GM23338 (cell line): ENCODE results near the gene NDUFA11. TPM values are rescaled to one million over a fixed set of nuclear protein-coding genes. Genes with fewer than 3 reads are reported as not detected.

Experiments
- ATAC-seq: fragments of 200-7000 bp; cut with Tn5 transposase; 3 replicates; pipeline ENCODE4 v1.9.1; 2020
- DNase-seq: peaks from one replicate; pipeline ENCODE4 v3.0.0-alpha.2; 2015; ENCODE audit warnings: low spot score
- H2AFZ ChIP-seq: fragments of 200-600 bp; sonication (generic); 2 replicates; pipeline ENCODE4 v1.8.0; 2016; ENCODE audit warnings: antibody characterized with exemption, mild to moderate bottlenecking, moderate library complexity
- H3F3A ChIP-seq: fragments of 200-600 bp; sonication (generic); replicated peaks from 2 replicates; pipeline ENCODE4 v1.8.0; 2017; ENCODE audit warnings: antibody characterized with exemption, mixed run types, low read depth
- H3K27ac ChIP-seq: fragments of 200-600 bp; sonication (generic); 2 replicates; pipeline ENCODE4 v1.6.1; 2016; ENCODE audit warnings: low read depth
- H3K27me3 ChIP-seq: fragments of 200-600 bp; sonication (generic); 2 replicates; pipeline ENCODE4 v1.8.0; 2016; ENCODE audit warnings: mild to moderate bottlenecking, mixed run types, moderate library complexity; ENCODE audit not compliant: insufficient read depth
- H3K36me3 ChIP-seq: fragments of 200-600 bp; sonication (generic); 2 replicates; pipeline ENCODE4 v1.8.0; 2016; ENCODE audit warnings: mild to moderate bottlenecking; ENCODE audit not compliant: insufficient read depth
- H3K4me1 ChIP-seq: fragments of 200-600 bp; sonication (generic); 2 replicates; pipeline ENCODE4 v1.8.0; 2016; ENCODE audit warnings: mild to moderate bottlenecking, moderate library complexity; ENCODE audit not compliant: insufficient read depth
- H3K4me2 ChIP-seq: fragments of 200-600 bp; sonication (generic); 2 replicates; pipeline ENCODE4 v1.7.1; 2017; ENCODE audit warnings: mixed run types
- H3K4me3 ChIP-seq: fragments of 200-600 bp; sonication (generic); 2 replicates; pipeline ENCODE4 v1.6.1; 2016; ENCODE audit warnings: mixed run types
- H3K79me2 ChIP-seq: fragments of 200-600 bp; sonication (generic); replicated peaks from 2 replicates; pipeline ENCODE4 v1.8.0; 2017; ENCODE audit warnings: mild to moderate bottlenecking; ENCODE audit not compliant: insufficient read depth
- H3K9me2 ChIP-seq: fragments of 200-600 bp; sonication (generic); 2 replicates; pipeline ENCODE4 v1.8.0; 2017; ENCODE audit not compliant: insufficient read depth
- H4K20me1 ChIP-seq: fragments of 200-600 bp; sonication (generic); replicated peaks from 2 replicates; pipeline ENCODE4 v1.8.0; 2017; ENCODE audit warnings: mild to moderate bottlenecking; ENCODE audit not compliant: insufficient read depth
- H3K27ac Mint-ChIP-seq: 2 replicates; pipeline ENCODE4 v1.8.0; 2020; ENCODE audit warnings: inconsistent platforms, mild to moderate bottlenecking, moderate library complexity, mixed read lengths
- H3K27me3 Mint-ChIP-seq: 3 replicates; pipeline ENCODE4 v1.8.0; 2022; ENCODE audit warnings: low read depth, mild to moderate bottlenecking, moderate library complexity, mixed read lengths, inconsistent platforms; ENCODE audit not compliant: insufficient read depth, poor library complexity
- H3K36me3 Mint-ChIP-seq: 3 replicates; pipeline ENCODE4 v1.8.0; 2021; ENCODE audit warnings: low read depth, mild to moderate bottlenecking, inconsistent platforms, moderate library complexity, mixed read lengths
- H3K4me1 Mint-ChIP-seq: 3 replicates; pipeline ENCODE4 v1.8.0; 2020; ENCODE audit warnings: mild to moderate bottlenecking, inconsistent platforms, mixed read lengths
- H3K4me3 Mint-ChIP-seq: 3 replicates; pipeline ENCODE4 v1.8.0; 2021; ENCODE audit warnings: moderate library complexity, mild to moderate bottlenecking, inconsistent platforms, mixed read lengths
- H3K9me3 Mint-ChIP-seq: 3 replicates; pipeline ENCODE4 v1.8.0; 2020; ENCODE audit warnings: moderate library complexity, mild to moderate bottlenecking, inconsistent platforms, mixed read lengths
- JUNB ChIP-seq: IDR thresholded peaks from one replicate; pipeline ENCODE4 v1.6.1; 2016; ENCODE audit warnings: antibody characterized with exemption; ENCODE audit not compliant: unreplicated experiment
- ZNF331 ChIP-seq: fragments of 250-450 bp; sonication (Bioruptor Pico); IDR thresholded peaks from 2 replicates; pipeline ENCODE4 v1.5.0; 2020; ENCODE audit warnings: low read depth, mild to moderate bottlenecking, moderate library complexity
- polyA plus RNA-seq: library from polyadenylated mRNA; unstranded; fragments of >200 nt; fragmentation: Nextera tagmentation; extraction: Ambion mirVana; gene quantifications from 2 replicates; pipeline ENCODE4 v1.2.1, GENCODE V29; 2016
- total RNA-seq: library from RNA; depleted of rRNA; stranded (reverse); fragments of >200 nt; shearing (Covaris generic); gene quantifications from 2 replicates; pipeline ENCODE4 v1.2.3, GENCODE V29; 2014
- TF ChIP-seq, protein P1 (sequence below): fragments of 250-450 bp; sonication (Bioruptor Pico); IDR thresholded peaks from 2 replicates; pipeline ENCODE4 v1.5.0; 2020; ENCODE audit warnings: mild to moderate bottlenecking, moderate library complexity

NDUFA11 gene
- total and polyA plus RNA-seq, 2 experiments from 2014 or later: 171 to 523 TPM

DNA sequence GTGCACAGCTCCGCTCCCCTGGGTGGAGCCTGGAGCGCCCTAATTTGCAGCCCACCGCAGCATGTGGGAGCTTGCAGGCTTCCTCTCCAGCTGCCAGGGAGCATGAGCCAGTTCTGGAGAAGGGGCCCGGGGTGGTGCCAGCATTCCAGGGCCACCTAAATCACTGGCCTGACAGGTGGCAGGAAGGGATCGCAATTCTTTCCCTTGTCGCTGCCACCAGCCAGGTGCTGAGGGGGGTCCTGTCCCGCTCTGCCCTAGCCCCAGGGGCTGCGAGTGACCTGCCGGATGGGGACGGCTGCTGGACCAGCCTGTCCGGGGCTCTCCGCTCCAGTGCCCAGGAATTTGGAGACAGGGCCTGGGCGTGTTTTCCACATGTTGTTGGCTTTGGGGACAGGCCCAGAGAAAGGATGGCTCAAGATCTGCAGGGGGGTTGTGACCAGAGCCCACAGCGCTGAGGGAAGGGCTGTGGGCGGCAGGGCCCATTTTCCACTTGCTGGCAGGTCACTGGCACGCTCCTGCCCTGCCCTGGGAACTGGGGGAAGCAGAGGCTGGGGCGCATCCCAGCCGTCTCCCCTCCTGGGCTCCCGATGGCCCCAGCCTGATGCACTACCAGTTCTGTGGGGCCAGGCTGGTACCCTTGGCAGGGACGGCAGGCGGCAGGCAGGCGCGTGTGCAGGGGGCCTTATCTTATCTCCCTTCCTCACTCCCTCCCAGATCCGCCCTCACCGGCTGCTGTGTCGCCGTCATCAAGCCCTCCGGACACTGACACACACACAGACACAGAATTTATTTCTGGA, 9.5 kb downstream of the NDUFA11 start:
- no peaks in the 10 kb centered on the region for H3K27me3 ChIP-seq
- H3K4me2 ChIP-seq: no peak overlapping the region
- DNase-seq (no peak), ATAC-seq (no peak)
- H4K20me1 ChIP-seq: peaks cover 14% of the 10 kb centered on the region; the same call in 1 of the 2 replicates
- H3K4me3 Mint-ChIP-seq: no peak overlapping the region
- H3K36me3 Mint-ChIP-seq: peaks cover 6% of the 10 kb centered on the region
- TF ChIP-seq JUNB: no peak
- TF ChIP-seq, protein P1, sequence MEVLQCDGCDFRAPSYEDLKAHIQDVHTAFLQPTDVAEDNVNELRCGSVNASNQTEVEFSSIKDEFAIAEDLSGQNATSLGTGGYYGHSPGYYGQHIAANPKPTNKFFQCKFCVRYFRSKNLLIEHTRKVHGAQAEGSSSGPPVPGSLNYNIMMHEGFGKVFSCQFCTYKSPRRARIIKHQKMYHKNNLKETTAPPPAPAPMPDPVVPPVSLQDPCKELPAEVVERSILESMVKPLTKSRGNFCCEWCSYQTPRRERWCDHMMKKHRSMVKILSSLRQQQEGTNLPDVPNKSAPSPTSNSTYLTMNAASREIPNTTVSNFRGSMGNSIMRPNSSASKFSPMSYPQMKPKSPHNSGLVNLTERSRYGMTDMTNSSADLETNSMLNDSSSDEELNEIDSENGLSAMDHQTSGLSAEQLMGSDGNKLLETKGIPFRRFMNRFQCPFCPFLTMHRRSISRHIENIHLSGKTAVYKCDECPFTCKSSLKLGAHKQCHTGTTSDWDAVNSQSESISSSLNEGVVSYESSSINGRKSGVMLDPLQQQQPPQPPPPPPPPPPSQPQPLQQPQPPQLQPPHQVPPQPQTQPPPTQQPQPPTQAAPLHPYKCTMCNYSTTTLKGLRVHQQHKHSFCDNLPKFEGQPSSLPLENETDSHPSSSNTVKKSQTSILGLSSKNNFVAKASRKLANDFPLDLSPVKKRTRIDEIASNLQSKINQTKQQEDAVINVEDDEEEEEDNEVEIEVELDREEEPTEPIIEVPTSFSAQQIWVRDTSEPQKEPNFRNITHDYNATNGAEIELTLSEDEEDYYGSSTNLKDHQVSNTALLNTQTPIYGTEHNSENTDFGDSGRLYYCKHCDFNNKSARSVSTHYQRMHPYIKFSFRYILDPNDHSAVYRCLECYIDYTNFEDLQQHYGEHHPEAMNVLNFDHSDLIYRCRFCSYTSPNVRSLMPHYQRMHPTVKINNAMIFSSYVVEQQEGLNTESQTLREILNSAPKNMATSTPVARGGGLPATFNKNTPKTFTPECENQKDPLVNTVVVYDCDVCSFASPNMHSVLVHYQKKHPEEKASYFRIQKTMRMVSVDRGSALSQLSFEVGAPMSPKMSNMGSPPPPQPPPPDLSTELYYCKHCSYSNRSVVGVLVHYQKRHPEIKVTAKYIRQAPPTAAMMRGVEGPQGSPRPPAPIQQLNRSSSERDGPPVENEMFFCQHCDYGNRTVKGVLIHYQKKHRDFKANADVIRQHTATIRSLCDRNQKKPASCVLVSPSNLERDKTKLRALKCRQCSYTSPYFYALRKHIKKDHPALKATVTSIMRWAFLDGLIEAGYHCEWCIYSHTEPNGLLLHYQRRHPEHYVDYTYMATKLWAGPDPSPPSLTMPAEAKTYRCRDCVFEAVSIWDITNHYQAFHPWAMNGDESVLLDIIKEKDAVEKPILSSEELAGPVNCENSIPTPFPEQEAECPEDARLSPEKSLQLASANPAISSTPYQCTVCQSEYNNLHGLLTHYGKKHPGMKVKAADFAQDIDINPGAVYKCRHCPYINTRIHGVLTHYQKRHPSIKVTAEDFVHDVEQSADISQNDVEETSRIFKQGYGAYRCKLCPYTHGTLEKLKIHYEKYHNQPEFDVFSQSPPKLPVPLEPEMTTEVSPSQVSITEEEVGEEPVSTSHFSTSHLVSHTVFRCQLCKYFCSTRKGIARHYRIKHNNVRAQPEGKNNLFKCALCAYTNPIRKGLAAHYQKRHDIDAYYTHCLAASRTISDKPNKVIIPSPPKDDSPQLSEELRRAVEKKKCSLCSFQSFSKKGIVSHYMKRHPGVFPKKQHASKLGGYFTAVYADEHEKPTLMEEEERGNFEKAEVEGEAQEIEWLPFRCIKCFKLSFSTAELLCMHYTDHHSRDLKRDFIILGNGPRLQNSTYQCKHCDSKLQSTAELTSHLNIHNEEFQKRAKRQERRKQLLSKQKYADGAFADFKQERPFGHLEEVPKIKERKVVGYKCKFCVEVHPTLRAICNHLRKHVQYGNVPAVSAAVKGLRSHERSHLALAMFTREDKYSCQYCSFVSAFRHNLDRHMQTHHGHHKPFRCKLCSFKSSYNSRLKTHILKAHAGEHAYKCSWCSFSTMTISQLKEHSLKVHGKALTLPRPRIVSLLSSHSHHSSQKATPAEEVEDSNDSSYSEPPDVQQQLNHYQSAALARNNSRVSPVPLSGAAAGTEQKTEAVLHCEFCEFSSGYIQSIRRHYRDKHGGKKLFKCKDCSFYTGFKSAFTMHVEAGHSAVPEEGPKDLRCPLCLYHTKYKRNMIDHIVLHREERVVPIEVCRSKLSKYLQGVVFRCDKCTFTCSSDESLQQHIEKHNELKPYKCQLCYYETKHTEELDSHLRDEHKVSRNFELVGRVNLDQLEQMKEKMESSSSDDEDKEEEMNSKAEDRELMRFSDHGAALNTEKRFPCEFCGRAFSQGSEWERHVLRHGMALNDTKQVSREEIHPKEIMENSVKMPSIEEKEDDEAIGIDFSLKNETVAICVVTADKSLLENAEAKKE (CRISPR knock-in tag): no peak
- H3K36me3 ChIP-seq: no peaks in the 10 kb centered on the region
- H3K9me2 ChIP-seq: no peaks in the 10 kb centered on the region
- H3F3A ChIP-seq: no peaks in the 10 kb centered on the region
- peaks cover 6% of the 10 kb centered on the region for H3K79me2 ChIP-seq
- no peaks in the 10 kb centered on the region for H3K9me3 Mint-ChIP-seq
- no peak overlapping the region for H3K4me3 ChIP-seq
- H3K27me3 Mint-ChIP-seq: peaks cover 10% of the 10 kb centered on the region
- H3K27ac Mint-ChIP-seq: no peak overlapping the region
- H3K27ac ChIP-seq: no peak overlapping the region
- peaks cover 4% of the 10 kb centered on the region; the same call in 1 of the 2 replicates for H3K4me1 ChIP-seq
- H3K4me1 Mint-ChIP-seq: no peaks in the 10 kb centered on the region; the same call in 1 of the 3 replicates
- no peak overlapping the region for H2AFZ ChIP-seq

DNA sequence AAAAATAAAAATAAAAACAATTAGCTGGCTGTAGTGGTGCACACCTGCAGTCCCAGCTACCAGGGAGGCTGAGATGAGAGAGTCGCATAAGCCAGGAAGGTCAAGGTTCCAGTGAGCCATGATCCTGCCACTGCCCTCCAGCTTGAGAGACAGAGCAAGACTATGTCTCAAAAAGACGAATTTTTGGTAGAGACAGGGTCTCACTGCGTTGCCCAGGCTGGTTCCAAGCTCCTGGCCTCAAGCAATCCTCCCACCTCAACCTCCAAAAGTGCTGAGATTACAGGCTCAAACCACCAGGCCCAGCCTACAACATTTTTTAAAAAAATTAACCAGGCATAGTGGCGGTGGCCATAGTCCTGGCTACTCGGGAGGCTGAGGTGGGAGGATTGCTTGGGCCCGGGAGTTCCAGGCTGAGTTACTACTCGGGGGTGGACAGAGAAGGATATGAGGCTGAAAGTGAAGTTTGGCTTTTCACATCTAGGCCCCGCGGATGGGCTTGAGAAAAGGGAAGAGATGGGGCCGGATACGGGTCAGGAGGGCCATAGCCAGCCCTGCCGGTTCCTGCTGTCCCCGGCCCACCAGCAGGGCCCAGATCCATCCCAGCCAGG, 10.2 kb downstream of the NDUFA11 start:
- Histone ChIP-seq H3K9me2 (no peaks in the 10 kb centered on the region), H3K27me3 (no peaks in the 10 kb centered on the region), H3K4me2 (no peak overlapping the region), H3K4me1 (peaks cover 4% of the 10 kb centered on the region; the same call in 1 of the 2 replicates), H3K79me2 (peaks cover 4% of the 10 kb centered on the region; the same call in 1 of the 2 replicates), H2AFZ (no peak overlapping the region), H3F3A (no peaks in the 10 kb centered on the region), H3K36me3 (no peaks in the 10 kb centered on the region), H4K20me1 (peaks cover 9% of the 10 kb centered on the region; the same call in 1 of the 2 replicates), H3K4me3 (no peak overlapping the region), H3K27ac (no peak overlapping the region)
- ATAC-seq: peak; percentile 15
- Mint-ChIP-seq H3K27ac (no peak overlapping the region), H3K4me1 (no peaks in the 10 kb centered on the region; the same call in 1 of the 3 replicates), H3K4me3 (no peak overlapping the region), H3K36me3 (peaks cover 6% of the 10 kb centered on the region), H3K9me3 (no peaks in the 10 kb centered on the region), H3K27me3 (peaks cover 10% of the 10 kb centered on the region)
- DNase-seq: no peak
- TF ChIP-seq, protein P1 (CRISPR knock-in tag): no peak
- TF ChIP-seq JUNB (no peak), ZNF331 (CRISPR knock-in tag) (no peak)
